Ovary (tissue), 9 donors: ENCODE measurements around the gene FUCA2. TPM values are rescaled to one million over a fixed set of nuclear protein-coding genes. Genes with fewer than 3 reads are reported as not detected.

Experiments used
- DNase-seq, 5 donors: peaks; one replicate each; pipeline ENCODE4 v3.0.0-alpha.2; 2019 to 2020
- H3K27ac ChIP-seq, 2 donors: fragments of 200-600 bp; one replicate each; pipeline versions ENCODE4 v1.5.1 to v1.8.0; 2019 to 2022
- H3K27me3 ChIP-seq: fragments of 200-600 bp; one replicate; pipeline ENCODE4 v1.8.0; 2022
- H3K36me3 ChIP-seq: fragments of 200-600 bp; sonication (generic); one replicate; pipeline ENCODE4 v1.5.1; 2019
- H3K4me1 ChIP-seq: one replicate; pipeline ENCODE4 v1.8.1; 2013; ENCODE audit warnings: mild to moderate bottlenecking, moderate library complexity; ENCODE audit not compliant: insufficient read depth
- H3K4me3 ChIP-seq: fragments of 200-600 bp; sonication (generic); one replicate; pipeline ENCODE4 v1.5.1; 2017
- H3K9me3 ChIP-seq, 2 donors: fragments of 200-600 bp in 1 of 2; sonication (generic) in 1 of 2; one replicate each; pipeline versions ENCODE4 v1.5.1 to v1.8.1; 2013 to 2019; ENCODE audit warnings: mild to moderate bottlenecking in 1 of 2, moderate library complexity in 1 of 2
- EP300 ChIP-seq: sonication (generic); formaldehyde crosslinking; IDR thresholded peaks from one replicate; pipeline ENCODE4 v1.6.1; 2017; ENCODE audit warnings: antibody characterized with exemption
- POLR2A ChIP-seq: fragments of 450-650 bp; IDR thresholded peaks from one replicate; pipeline ENCODE4 v1.6.1; 2017; ENCODE audit warnings: antibody characterized with exemption, mild to moderate bottlenecking, moderate library complexity
- WGBS, 3 donors: extraction: QIAGEN DNeasy Blood & Tissue Kit in 1 of 3; methylation state at CpG; one replicate each; pipeline versions ENCODE4 v1.1.5 to v1.1.7; 2013 to 2017; 5-methylcytosine and 5-hydroxymethylcytosine counted together
- intact Hi-C, 4 donors: fragments of 100-400 bp; cut with DNase I; formaldehyde crosslinking; loops; one replicate each; pipeline versions ENCODE4 v1.11.0 to v1.15.1; 2022 to 2023
- polyA plus RNA-seq, 2 donors: library from polyadenylated mRNA; stranded (reverse); fragments of 200-250 nt in 1 of 2; fragments of 350-450 nt in 1 of 2; fragmentation: Illumina TruSeq in 1 of 2; extraction: RNeasy Lipid Tissue Mini Kit (QIAGEN cat#74804) in 1 of 2; gene quantifications; one replicate each; pipeline ENCODE4 v1.2.3, GENCODE V29; 2013 to 2014
- total RNA-seq, 7 donors: library from RNA; depleted of rRNA in 2 of 7; stranded (reverse); fragments of >200 nt in 2 of 7; fragmentation: NEBNext Ultra II Directional in 3 of 7; extraction: Animal tissue kit (Norgen Biotek cat#: 25700) in 3 of 7; gene quantifications; one replicate each; pipeline versions ENCODE4 v1.1.0 to v1.2.4, GENCODE V29; 2016 to 2023
- TF ChIP-seq, protein P1 (sequence below), 3 donors: fragments of 450-650 bp in 2 of 3; fragments of 200-600 bp in 1 of 3; IDR thresholded peaks; one replicate each; pipeline versions ENCODE4 v1.5.1 to v1.8.0; 2016 to 2022; ENCODE audit warnings: antibody characterized with exemption in 3 of 3, mild to moderate bottlenecking in 1 of 3
- donor health status: DM: no; HTN: no; CAD: no; lungs with moderate emphysema.
- donor health status: DM: no; HTN: no; CAD: no.
- donor health status: Bipolar disorder and iron deficiency.
- donor health status: DM: yes; HTN: yes; CAD: no.
- donor health status: DM: no; HTN: no; CAD: no.
- donor health status: DM: yes; HTN: yes; CAD: no.

Gene FUCA2
- total and polyA plus RNA-seq, 9 donors: 23.2 to 68.1 (median 44.8) TPM

GRCh38 chr6:143539106-143539505, 27.6 kb upstream of the FUCA2 start:
- no peaks in the 10 kb centered on the region for H3K27me3 ChIP-seq
- TF ChIP-seq POLR2A: no peak
- TF ChIP-seq, protein P1, sequence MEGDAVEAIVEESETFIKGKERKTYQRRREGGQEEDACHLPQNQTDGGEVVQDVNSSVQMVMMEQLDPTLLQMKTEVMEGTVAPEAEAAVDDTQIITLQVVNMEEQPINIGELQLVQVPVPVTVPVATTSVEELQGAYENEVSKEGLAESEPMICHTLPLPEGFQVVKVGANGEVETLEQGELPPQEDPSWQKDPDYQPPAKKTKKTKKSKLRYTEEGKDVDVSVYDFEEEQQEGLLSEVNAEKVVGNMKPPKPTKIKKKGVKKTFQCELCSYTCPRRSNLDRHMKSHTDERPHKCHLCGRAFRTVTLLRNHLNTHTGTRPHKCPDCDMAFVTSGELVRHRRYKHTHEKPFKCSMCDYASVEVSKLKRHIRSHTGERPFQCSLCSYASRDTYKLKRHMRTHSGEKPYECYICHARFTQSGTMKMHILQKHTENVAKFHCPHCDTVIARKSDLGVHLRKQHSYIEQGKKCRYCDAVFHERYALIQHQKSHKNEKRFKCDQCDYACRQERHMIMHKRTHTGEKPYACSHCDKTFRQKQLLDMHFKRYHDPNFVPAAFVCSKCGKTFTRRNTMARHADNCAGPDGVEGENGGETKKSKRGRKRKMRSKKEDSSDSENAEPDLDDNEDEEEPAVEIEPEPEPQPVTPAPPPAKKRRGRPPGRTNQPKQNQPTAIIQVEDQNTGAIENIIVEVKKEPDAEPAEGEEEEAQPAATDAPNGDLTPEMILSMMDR (IDR thresholded peaks at IDR 0.05): no peak
- no peak for TF ChIP-seq EP300
- intact Hi-C loops: no loop called here
- WGBS, 3 donors: 94 to 95% (median 95%) methylated on average over 4 of the region's 4 CpGs
- H3K27ac ChIP-seq: no peak overlapping the region
- H3K36me3 ChIP-seq: no peaks in the 10 kb centered on the region
- H3K4me3 ChIP-seq: no peak overlapping the region
- H3K9me3 ChIP-seq: no peaks in the 10 kb centered on the region
- no peak for DNase-seq
- H3K4me1 ChIP-seq: peaks cover 2% of the 10 kb centered on the region

GRCh38 chr6:143538374-143538773, 26.9 kb upstream of the FUCA2 start:
- Histone ChIP-seq H3K4me1 (peaks cover 2% of the 10 kb centered on the region), H3K27me3 (no peaks in the 10 kb centered on the region), H3K4me3 (no peak overlapping the region), H3K27ac (no peak overlapping the region), H3K9me3 (no peaks in the 10 kb centered on the region), H3K36me3 (no peaks in the 10 kb centered on the region)
- TF ChIP-seq POLR2A (no peak), EP300 (no peak)
- TF ChIP-seq, protein P1 (IDR thresholded peaks at IDR 0.05): no peak
- intact Hi-C loops: no loop called here
- 93 to 98% (median 95%) methylated on average over 7 of the region's 7 CpGs for WGBS, 3 donors
- no peak for DNase-seq

GRCh38 chr6:143536866-143537691, 25.6 kb upstream of the FUCA2 start:
- Histone ChIP-seq H3K27ac (peak overlapping the region in 1 of 2 donors; percentile 42), H3K4me1 (peaks cover 2% of the 10 kb centered on the region), H3K27me3 (no peaks in the 10 kb centered on the region), H3K9me3 (no peaks in the 10 kb centered on the region), H3K4me3 (peak overlapping the region; percentile 38), H3K36me3 (no peaks in the 10 kb centered on the region)
- peak; percentile 29 to 60 (median 44) for DNase-seq
- intact Hi-C loops: no loop called here
- 0 to 1% (median 1%) methylated on average over 42 to 103 of the region's 103 CpGs for WGBS, 3 donors
- TF ChIP-seq, protein P1 (IDR thresholded peaks at IDR 0.05): no peak
- TF ChIP-seq POLR2A (no peak), EP300 (no peak)

GRCh38 chr6:143536461-143536865, 24.9 kb upstream of the FUCA2 start:
- WGBS, 3 donors: 3 to 5% (median 4%) methylated on average over 24 to 27 of the region's 27 CpGs
- H3K9me3 ChIP-seq: no peaks in the 10 kb centered on the region
- intact Hi-C loops: no loop called here
- DNase-seq: peak in 3 of 5 donors; percentile 17 to 40 (median 28)
- H3K4me3 ChIP-seq: peak overlapping the region; percentile 38
- H3K4me1 ChIP-seq: peaks cover 2% of the 10 kb centered on the region
- no peaks in the 10 kb centered on the region for H3K27me3 ChIP-seq
- no peaks in the 10 kb centered on the region for H3K36me3 ChIP-seq
- TF ChIP-seq EP300 (no peak), POLR2A (no peak)
- peak overlapping the region in 1 of 2 donors; percentile 42 for H3K27ac ChIP-seq

- WGBS, 3 donors: 70 to 86% (median 84%) methylated on average over 5 of the region's 5 CpGs
- Histone ChIP-seq H3K27me3 (no peaks in the 10 kb centered on the region), H3K4me3 (no peak overlapping the region), H3K36me3 (no peaks in the 10 kb centered on the region), H3K4me1 (peaks cover 2% of the 10 kb centered on the region), H3K27ac (no peak overlapping the region), H3K9me3 (no peaks in the 10 kb centered on the region)
- intact Hi-C loops: no loop called here
- TF ChIP-seq EP300: no peak
- no peak for DNase-seq
Measured at GRCh38 chr6:143535189-143535614, 23.7 kb upstream of the FUCA2 start.
